ENCODE measurements around the gene RBM45.
"Not testable (repeated sequence)": the region's sequence is repeated elsewhere in the genome, so short reads cannot be mapped to it uniquely, and the experiment has no call there.

RBM45 gene

GRCh38 chr2:178108176-178108575 lies 4.1 kb upstream of the RBM45 start:
- DNase-seq: no peak

GRCh38 chr2:178109813-178110212 lies 2.4 kb upstream of the RBM45 start:
- DNase-seq: no peak

GRCh38 chr2:178110681-178111080 lies 1.6 kb upstream of the RBM45 start:
- no peak for DNase-seq

GRCh38 chr2:178111743-178112142 lies 494 bp upstream of the RBM45 start:
- no peak for DNase-seq

GRCh38 chr2:178114462-178114861 lies 2.2 kb downstream of the RBM45 start:
- no peak for DNase-seq

GRCh38 chr2:178115271-178115670 lies 3.0 kb downstream of the RBM45 start:
- DNase-seq: no peak

- DNase-seq: no peak
Measured at GRCh38 chr2:178117725-178118124, 5.5 kb downstream of the RBM45 start.

- DNase-seq: no peak
Measured at GRCh38 chr2:178119179-178119922, 7.1 kb downstream of the RBM45 start.

- DNase-seq: no peak
Measured at GRCh38 chr2:178123163-178123562, 10.9 kb downstream of the RBM45 start.

GRCh38 chr2:178125125-178125524 lies 12.9 kb downstream of the RBM45 start:
- no peak for DNase-seq

- no peak for DNase-seq
Measured at GRCh38 chr2:178125862-178126261, 13.6 kb downstream of the RBM45 start.

GRCh38 chr2:178128836-178129630 lies 16.8 kb downstream of the RBM45 start:
- no peak for DNase-seq

- no peak for DNase-seq
Measured at GRCh38 chr2:178136321-178137025, 24.2 kb downstream of the RBM45 start.

- peak; percentile 2 for DNase-seq
Measured at GRCh38 chr2:178142274-178143065, 30.2 kb downstream of the RBM45 start.

- no peak for DNase-seq
Measured at GRCh38 chr2:178143481-178143880, 31.2 kb downstream of the RBM45 start.

GRCh38 chr2:178152033-178152432 lies 39.8 kb downstream of the RBM45 start:
- no peak for DNase-seq

- no peak for DNase-seq
Measured at GRCh38 chr2:178152542-178152941, 40.3 kb downstream of the RBM45 start.

GRCh38 chr2:178152977-178153376 lies 40.7 kb downstream of the RBM45 start:
- DNase-seq: no peak

GRCh38 chr2:178153878-178154277 lies 41.6 kb downstream of the RBM45 start:
- not testable (repeated sequence) for DNase-seq

- DNase-seq: no peak
Measured at GRCh38 chr2:178155524-178155923, 43.3 kb downstream of the RBM45 start.

- no peak for DNase-seq
Measured at GRCh38 chr2:178157574-178157973, 45.3 kb downstream of the RBM45 start.

GRCh38 chr2:178159966-178160365 lies 47.7 kb downstream of the RBM45 start:
- DNase-seq: no peak

GRCh38 chr2:178160601-178161000 lies 48.4 kb downstream of the RBM45 start:
- DNase-seq: no peak
